ENCODE data around the gene PLCE1. TPM values are rescaled to one million over a fixed set of nuclear protein-coding genes. Genes with fewer than 3 reads are reported as not detected.

PLCE1 gene
- total and polyA plus RNA-seq, 2 donors (not counting 3 experiments of a cell fraction or from before 2014, with no cell fraction given), result 0.01 to 0.04 TPM

DNA sequence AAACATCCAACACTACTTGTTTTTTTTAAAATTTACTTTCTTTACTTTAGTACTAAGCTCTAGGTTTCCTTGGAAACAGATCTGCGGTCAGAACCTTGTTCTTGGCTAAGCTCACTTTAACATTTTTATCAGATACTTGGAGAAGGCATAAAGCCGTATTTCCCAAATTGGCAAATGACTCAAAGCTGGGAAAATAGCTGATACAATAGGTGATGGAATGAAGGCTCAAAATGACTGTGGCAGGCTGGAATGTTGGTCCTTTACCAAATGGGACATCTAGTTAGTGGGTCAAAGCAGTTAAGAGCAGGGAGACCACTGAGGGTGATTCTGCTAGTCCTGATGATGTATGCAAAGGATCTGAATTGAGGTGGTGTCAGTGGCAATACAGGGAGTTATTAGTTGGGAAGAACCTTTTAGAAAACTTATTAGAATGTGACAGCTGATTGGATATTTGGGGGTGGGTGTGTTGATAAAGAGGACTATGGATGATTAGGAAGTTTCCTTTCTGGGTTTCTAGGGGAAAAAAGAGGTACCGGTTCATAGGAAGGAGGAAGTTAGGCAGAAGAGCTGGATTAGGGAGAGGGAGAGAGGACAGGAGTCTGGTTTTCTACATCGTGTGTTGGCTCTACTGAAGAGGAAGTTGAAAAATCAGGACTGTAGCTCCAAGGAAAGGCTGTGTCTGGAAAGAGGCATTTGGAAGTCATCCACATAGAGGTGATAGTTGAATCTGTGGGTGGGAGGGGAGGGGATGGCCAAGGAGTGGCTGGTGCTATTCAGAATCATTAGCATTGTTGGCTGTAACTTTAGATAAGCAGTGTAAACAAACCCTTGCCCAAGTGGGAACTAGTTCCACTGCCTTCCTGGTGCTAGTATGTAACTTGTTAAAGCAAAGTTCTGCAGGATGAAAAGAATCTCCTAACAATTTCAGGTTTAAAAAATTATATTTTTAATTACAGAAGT is 13.1 kb downstream of the PLCE1 start:
- H3K36me3 ChIP-seq (ENCODE audit: control insufficient read depth in 2 of 2, extremely low read depth in 1 of 2, insufficient read depth in 2 of 2, low read length in 2 of 2), result no peaks in the 10 kb centered on the region
- H3K27me3 ChIP-seq (ENCODE audit: control insufficient read depth in 2 of 2, insufficient read depth in 2 of 2, low read length in 2 of 2), result peaks cover 2 to 10% of the 10 kb centered on the region in 2 experiments
- no peaks in the 10 kb centered on the region for H4K20me1 ChIP-seq (replicated peaks; ENCODE audit: control insufficient read depth, extremely low read depth, insufficient read depth, low read length)
- H3K9ac ChIP-seq (replicated peaks; ENCODE audit: extremely low read depth, insufficient read depth, low read length), result no peak overlapping the region
- POLR2A ChIA-PET, result no interaction called here
- H3K9me3 ChIP-seq (replicated peaks; ENCODE audit: control insufficient read depth, insufficient read depth, low read length), result no peaks in the 10 kb centered on the region
- dilution Hi-C loops (cut with MboI; ENCODE audit: extremely low pct_ligation_motif_present, low sequenced_read_pairs) (no loop called here), intact Hi-C loops (cut with micrococcal nuclease) (no loop called here)
- H2AFZ ChIP-seq (ENCODE audit: low read depth, low read length), result no peak overlapping the region
- DNase-seq (ENCODE audit: low read depth, low spot score), result no peak
- no peaks in the 10 kb centered on the region for H3K4me1 ChIP-seq (ENCODE audit: control insufficient read depth, extremely low read depth, insufficient read depth, low read length)
- no peak overlapping the region for H3K4me3 ChIP-seq (replicated peaks in 1 of 3; ENCODE audit: insufficient read depth in 1 of 3, low read depth in 1 of 3, low read length in 3 of 3)
- H3K79me2 ChIP-seq (ENCODE audit: control insufficient read depth, insufficient read depth, low read length), result no peaks in the 10 kb centered on the region
- BruUV-seq (replicated peaks), result no TSS peak
- H3K4me2 ChIP-seq (ENCODE audit: insufficient read depth, low read length), result no peak overlapping the region
- no peak overlapping the region for H3K27ac ChIP-seq (ENCODE audit: insufficient read depth, low read depth, low read length)
- H3K9me1 ChIP-seq (replicated peaks; ENCODE audit: control insufficient read depth, extremely low read depth, insufficient read depth, low read length), result no peaks in the 10 kb centered on the region
- FAIRE-seq, result no peak
- CTCF ChIA-PET, result no interaction called here
- TF ChIP-seq POLR2AphosphoS5 (IDR thresholded peaks at IDR 0.05; ENCODE audit: insufficient read depth, low read depth, low read length) (no peak), GATA2 (IDR thresholded peaks at IDR 0.05; ENCODE audit: insufficient read depth, insufficient read length, low read depth, low read length) (no peak), EZH2 (IDR thresholded peaks at IDR 0.05; ENCODE audit: borderline replicate concordance, low read depth, low read length, severe bottlenecking) (no peak), FOS (IDR thresholded peaks at IDR 0.05; ENCODE audit: borderline replicate concordance, insufficient read depth, low read length) (no peak), MYC (IDR thresholded peaks at IDR 0.05; ENCODE audit: low read depth, low read length) (no peak), JUN (IDR thresholded peaks at IDR 0.05; ENCODE audit: borderline replicate concordance, insufficient read depth, insufficient read length, low read depth) (no peak), MAX (IDR thresholded peaks at IDR 0.05; ENCODE audit: insufficient read depth, insufficient read length) (no peak), POLR2A (IDR thresholded peaks at IDR 0.05; ENCODE audit: low read depth, low read length) (no peak)
- TF ChIP-seq, protein P1, sequence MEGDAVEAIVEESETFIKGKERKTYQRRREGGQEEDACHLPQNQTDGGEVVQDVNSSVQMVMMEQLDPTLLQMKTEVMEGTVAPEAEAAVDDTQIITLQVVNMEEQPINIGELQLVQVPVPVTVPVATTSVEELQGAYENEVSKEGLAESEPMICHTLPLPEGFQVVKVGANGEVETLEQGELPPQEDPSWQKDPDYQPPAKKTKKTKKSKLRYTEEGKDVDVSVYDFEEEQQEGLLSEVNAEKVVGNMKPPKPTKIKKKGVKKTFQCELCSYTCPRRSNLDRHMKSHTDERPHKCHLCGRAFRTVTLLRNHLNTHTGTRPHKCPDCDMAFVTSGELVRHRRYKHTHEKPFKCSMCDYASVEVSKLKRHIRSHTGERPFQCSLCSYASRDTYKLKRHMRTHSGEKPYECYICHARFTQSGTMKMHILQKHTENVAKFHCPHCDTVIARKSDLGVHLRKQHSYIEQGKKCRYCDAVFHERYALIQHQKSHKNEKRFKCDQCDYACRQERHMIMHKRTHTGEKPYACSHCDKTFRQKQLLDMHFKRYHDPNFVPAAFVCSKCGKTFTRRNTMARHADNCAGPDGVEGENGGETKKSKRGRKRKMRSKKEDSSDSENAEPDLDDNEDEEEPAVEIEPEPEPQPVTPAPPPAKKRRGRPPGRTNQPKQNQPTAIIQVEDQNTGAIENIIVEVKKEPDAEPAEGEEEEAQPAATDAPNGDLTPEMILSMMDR (IDR thresholded peaks at IDR 0.05; ENCODE audit: extremely low read depth in 1 of 2, insufficient read depth in 1 of 2, low read depth in 1 of 2, low read length in 2 of 2), result no peak

Measured in endothelial cell of umbilical vein (primary cell).